NT2/D1 (cell line): ENCODE data around the gene USP35.

Experiments used
- SUZ12 ChIP-seq: IDR thresholded peaks from 2 replicates; pipeline ENCODE4 v1.6.1; 2011; ENCODE audit not compliant: insufficient read length, insufficient read depth; ENCODE audit errors: extremely low read depth
- YY1 ChIP-seq: IDR thresholded peaks from 2 replicates; pipeline ENCODE4 v1.6.1; 2011; ENCODE audit not compliant: insufficient read length, insufficient read depth
- ZNF274 ChIP-seq: IDR thresholded peaks from 2 replicates; pipeline ENCODE4 v1.6.1; 2011; ENCODE audit warnings: mild to moderate bottlenecking, low read depth, low read length

- no peak for TF ChIP-seq SUZ12
- no peak for TF ChIP-seq YY1
- no peak for TF ChIP-seq ZNF274
Observed at GRCh38 chr11:78201096-78201818, 12.5 kb downstream of the USP35 start.
